ENCODE measurements around the gene UGCG. TPM values are rescaled to one million over a fixed set of nuclear protein-coding genes. Genes with fewer than 3 reads are reported as not detected.
"Not testable (repeated sequence)": the region's sequence is repeated elsewhere in the genome, so short reads cannot be mapped to it uniquely, and the experiment has no call there.

The UGCG gene
- total RNA-seq, 1 donor from 2014 or later, result 48.1 TPM

- Mint-ChIP-seq H3K4me1 (peaks cover 14% of the 10 kb centered on the region), H3K36me3 (no peaks in the 10 kb centered on the region), H3K27me3 (ENCODE audit: insufficient read depth, low read depth) (peaks cover 2% of the 10 kb centered on the region), H3K9me3 (no peaks in the 10 kb centered on the region), H3K27ac (peak overlapping the region; percentile 4), H3K4me3 (no peak overlapping the region)
- H3K27me3 ChIP-seq, result no peaks in the 10 kb centered on the region
- H3K9ac ChIP-seq, result no peak overlapping the region
- TF ChIP-seq EZH2phosphoT487 (IDR thresholded peaks at IDR 0.05) (no peak), CTCF (IDR thresholded peaks at IDR 0.05) (no peak), EZH2 (IDR thresholded peaks at IDR 0.05) (no peak)
- H3K79me2 ChIP-seq (ENCODE audit: low read depth), result no peaks in the 10 kb centered on the region
- H3K4me3 ChIP-seq, result no peak overlapping the region
- H3K36me3 ChIP-seq, result no peaks in the 10 kb centered on the region
- no peak overlapping the region for H2AFZ ChIP-seq (replicated peaks)
- no peaks in the 10 kb centered on the region for H4K20me1 ChIP-seq (ENCODE audit: low read depth)
- no peaks in the 10 kb centered on the region for H3F3A ChIP-seq (ENCODE audit: low read depth)
- no peak overlapping the region for H3K27ac ChIP-seq
- DNase-seq (ENCODE audit: low spot score), result no peak
- no peak overlapping the region for H3K4me2 ChIP-seq
- H3K9me3 ChIP-seq (ENCODE audit: low read depth), result no peaks in the 10 kb centered on the region
- H3K4me1 ChIP-seq, result no peaks in the 10 kb centered on the region
Observed at GRCh38 chr9:111955048-111955447, 58.4 kb downstream of the UGCG start.

GRCh38 chr9:111957856-111958631 is 61.4 kb downstream of the UGCG start:
- Histone ChIP-seq H4K20me1 (ENCODE audit: low read depth) (no peaks in the 10 kb centered on the region), H2AFZ (replicated peaks) (peak overlapping the region; percentile 11), H3K27me3 (no peaks in the 10 kb centered on the region), H3K36me3 (no peaks in the 10 kb centered on the region), H3K4me1 (no peaks in the 10 kb centered on the region), H3K9me3 (ENCODE audit: low read depth) (no peaks in the 10 kb centered on the region), H3K9ac (no peak overlapping the region), H3K4me3 (no peak overlapping the region), H3K27ac (no peak overlapping the region), H3F3A (ENCODE audit: low read depth) (no peaks in the 10 kb centered on the region), H3K4me2 (no peak overlapping the region), H3K79me2 (ENCODE audit: low read depth) (no peaks in the 10 kb centered on the region)
- Mint-ChIP-seq H3K4me3 (peak overlapping the region; percentile 64), H3K27me3 (ENCODE audit: insufficient read depth, low read depth) (peaks cover 2% of the 10 kb centered on the region), H3K4me1 (peaks cover 14% of the 10 kb centered on the region), H3K36me3 (no peaks in the 10 kb centered on the region), H3K27ac (peak overlapping the region; percentile 85), H3K9me3 (no peaks in the 10 kb centered on the region)
- DNase-seq (ENCODE audit: low spot score), result no peak
- TF ChIP-seq EZH2 (IDR thresholded peaks at IDR 0.05) (no peak), CTCF (IDR thresholded peaks at IDR 0.05) (no peak), EZH2phosphoT487 (IDR thresholded peaks at IDR 0.05) (no peak)

- Histone ChIP-seq H3K9me3 (ENCODE audit: low read depth) (no peaks in the 10 kb centered on the region), H3K36me3 (no peaks in the 10 kb centered on the region), H3F3A (ENCODE audit: low read depth) (no peaks in the 10 kb centered on the region), H3K27me3 (no peaks in the 10 kb centered on the region), H3K27ac (no peak overlapping the region), H4K20me1 (ENCODE audit: low read depth) (no peaks in the 10 kb centered on the region), H3K79me2 (ENCODE audit: low read depth) (no peaks in the 10 kb centered on the region), H3K4me2 (no peak overlapping the region), H2AFZ (replicated peaks) (no peak overlapping the region), H3K4me1 (no peaks in the 10 kb centered on the region), H3K4me3 (no peak overlapping the region), H3K9ac (no peak overlapping the region)
- Mint-ChIP-seq H3K4me1 (peaks cover 14% of the 10 kb centered on the region), H3K4me3 (no peak overlapping the region), H3K36me3 (no peaks in the 10 kb centered on the region), H3K9me3 (no peaks in the 10 kb centered on the region), H3K27me3 (ENCODE audit: insufficient read depth, low read depth) (peaks cover 2% of the 10 kb centered on the region), H3K27ac (no peak overlapping the region)
- DNase-seq (ENCODE audit: low spot score), result no peak
- TF ChIP-seq EZH2 (IDR thresholded peaks at IDR 0.05) (no peak), CTCF (IDR thresholded peaks at IDR 0.05) (no peak)
Observed at GRCh38 chr9:111959468-111960359, 63.1 kb downstream of the UGCG start.

GRCh38 chr9:111960485-111960884 is 63.9 kb downstream of the UGCG start:
- not testable (repeated sequence) for H3K9me3 Mint-ChIP-seq; H3K27ac Mint-ChIP-seq; H3K9me3 ChIP-seq (ENCODE audit: low read depth); H3K36me3 ChIP-seq; H3K27me3 Mint-ChIP-seq (ENCODE audit: insufficient read depth, low read depth); DNase-seq (ENCODE audit: low spot score); H4K20me1 ChIP-seq (ENCODE audit: low read depth); H3K4me3 Mint-ChIP-seq; H3K4me1 ChIP-seq; H2AFZ ChIP-seq (replicated peaks); H3K4me2 ChIP-seq; H3K36me3 Mint-ChIP-seq; H3K9ac ChIP-seq; H3K4me1 Mint-ChIP-seq; H3K27ac ChIP-seq; H3K4me3 ChIP-seq; H3F3A ChIP-seq (ENCODE audit: low read depth); H3K79me2 ChIP-seq (ENCODE audit: low read depth); H3K27me3 ChIP-seq

Measured in neural progenitor cell (in vitro differentiated cells).